ENCODE data around the gene OR56B1. TPM values are rescaled to one million over a fixed set of nuclear protein-coding genes. Genes with fewer than 3 reads are reported as not detected.
A peak's percentile ranks its signal among the peaks of the same experiment; 100 is the strongest.

The OR56B1 gene
- total RNA-seq, 2 donors from 2014 or later = not detected

DNA sequence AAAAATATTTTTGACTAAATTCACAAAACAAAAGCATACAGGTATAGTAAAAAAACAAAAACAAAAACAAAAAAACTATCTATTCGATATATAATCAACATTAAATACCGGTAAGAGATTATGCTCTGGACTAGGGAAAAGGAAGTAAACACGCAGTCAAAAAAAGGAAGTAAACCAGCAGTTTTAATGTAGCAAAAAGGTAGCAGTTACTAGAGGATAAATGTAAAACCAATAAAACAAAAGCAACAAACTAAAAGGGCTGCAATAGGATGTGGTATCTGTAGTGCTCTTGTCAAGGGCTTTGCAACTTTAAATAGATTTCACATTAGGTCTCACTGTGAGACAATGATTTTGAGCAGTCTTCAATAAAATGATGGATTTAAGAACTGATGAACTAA is 44.3 kb upstream of the OR56B1 start:
- Histone ChIP-seq H3K36me3 (no peaks in the 10 kb centered on the region), H3K27ac (peak overlapping the region; percentile 77), H3K27me3 (no peaks in the 10 kb centered on the region), H3K9ac (ENCODE audit: low read depth in 2 of 2, low read length in 2 of 2) (no peak overlapping the region), H3K4me1 (no peaks in the 10 kb centered on the region), H3K9me3 (no peaks in the 10 kb centered on the region), H3K4me3 (no peak overlapping the region)
- DNase-seq = no peak
- intact Hi-C loops (cut with DNase I) = no loop called here
- TF ChIP-seq, protein P1, sequence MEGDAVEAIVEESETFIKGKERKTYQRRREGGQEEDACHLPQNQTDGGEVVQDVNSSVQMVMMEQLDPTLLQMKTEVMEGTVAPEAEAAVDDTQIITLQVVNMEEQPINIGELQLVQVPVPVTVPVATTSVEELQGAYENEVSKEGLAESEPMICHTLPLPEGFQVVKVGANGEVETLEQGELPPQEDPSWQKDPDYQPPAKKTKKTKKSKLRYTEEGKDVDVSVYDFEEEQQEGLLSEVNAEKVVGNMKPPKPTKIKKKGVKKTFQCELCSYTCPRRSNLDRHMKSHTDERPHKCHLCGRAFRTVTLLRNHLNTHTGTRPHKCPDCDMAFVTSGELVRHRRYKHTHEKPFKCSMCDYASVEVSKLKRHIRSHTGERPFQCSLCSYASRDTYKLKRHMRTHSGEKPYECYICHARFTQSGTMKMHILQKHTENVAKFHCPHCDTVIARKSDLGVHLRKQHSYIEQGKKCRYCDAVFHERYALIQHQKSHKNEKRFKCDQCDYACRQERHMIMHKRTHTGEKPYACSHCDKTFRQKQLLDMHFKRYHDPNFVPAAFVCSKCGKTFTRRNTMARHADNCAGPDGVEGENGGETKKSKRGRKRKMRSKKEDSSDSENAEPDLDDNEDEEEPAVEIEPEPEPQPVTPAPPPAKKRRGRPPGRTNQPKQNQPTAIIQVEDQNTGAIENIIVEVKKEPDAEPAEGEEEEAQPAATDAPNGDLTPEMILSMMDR (IDR thresholded peaks at IDR 0.05) = no peak

DNA sequence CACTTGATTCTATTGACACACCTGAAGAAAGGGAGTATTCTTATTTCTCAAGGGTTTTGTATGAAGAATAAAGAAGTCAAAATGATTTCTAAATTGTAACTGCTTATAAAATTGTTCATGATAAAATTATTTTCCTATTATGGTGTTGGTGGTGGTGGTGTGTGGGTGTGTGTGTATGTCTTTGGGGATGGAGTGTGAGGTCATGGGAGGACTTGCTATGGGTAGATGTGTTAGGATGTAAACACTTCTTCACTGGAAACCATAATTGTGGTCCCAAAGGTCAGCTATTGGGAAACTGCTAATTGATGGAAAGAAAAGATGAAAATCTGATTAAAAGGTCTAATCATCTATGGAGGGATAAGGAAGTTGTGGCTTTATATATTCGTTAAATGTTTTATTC is 41.6 kb upstream of the OR56B1 start:
- TF ChIP-seq, protein P1 (IDR thresholded peaks at IDR 0.05) = no peak
- no peaks in the 10 kb centered on the region for H3K4me1 ChIP-seq
- no peak overlapping the region for H3K9ac ChIP-seq (ENCODE audit: low read depth in 2 of 2, low read length in 2 of 2)
- H3K27me3 ChIP-seq = no peaks in the 10 kb centered on the region
- no peak overlapping the region for H3K27ac ChIP-seq
- intact Hi-C loops (cut with DNase I) = no loop called here
- H3K36me3 ChIP-seq = no peaks in the 10 kb centered on the region
- no peak for DNase-seq
- H3K4me3 ChIP-seq = no peak overlapping the region
- no peaks in the 10 kb centered on the region for H3K9me3 ChIP-seq

DNA sequence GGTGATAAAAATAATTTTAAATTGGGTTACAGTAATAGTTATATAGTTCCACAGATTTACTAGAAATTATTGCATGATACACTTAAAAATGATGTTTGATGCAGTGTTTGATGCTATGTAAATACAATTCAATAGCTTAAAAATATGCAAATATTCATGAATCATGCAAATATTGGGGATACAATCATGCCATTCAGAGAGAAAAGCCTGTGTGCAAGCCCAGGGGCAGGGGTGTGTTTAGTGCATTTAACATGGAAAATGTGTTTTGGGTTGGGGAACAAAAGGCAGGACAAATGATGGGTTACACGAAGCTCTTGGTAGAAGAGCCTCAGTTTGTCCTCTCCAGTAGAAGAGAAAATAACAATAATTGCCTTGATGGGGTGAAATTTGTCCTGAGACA is 40.7 kb upstream of the OR56B1 start:
- Histone ChIP-seq H3K27me3 (no peaks in the 10 kb centered on the region), H3K9me3 (no peaks in the 10 kb centered on the region), H3K36me3 (no peaks in the 10 kb centered on the region), H3K4me1 (no peaks in the 10 kb centered on the region), H3K4me3 (no peak overlapping the region), H3K27ac (no peak overlapping the region), H3K9ac (ENCODE audit: low read depth in 2 of 2, low read length in 2 of 2) (no peak overlapping the region)
- TF ChIP-seq, protein P1 (IDR thresholded peaks at IDR 0.05) = no peak
- intact Hi-C loops (cut with DNase I) = no loop called here
- DNase-seq = no peak

DNA sequence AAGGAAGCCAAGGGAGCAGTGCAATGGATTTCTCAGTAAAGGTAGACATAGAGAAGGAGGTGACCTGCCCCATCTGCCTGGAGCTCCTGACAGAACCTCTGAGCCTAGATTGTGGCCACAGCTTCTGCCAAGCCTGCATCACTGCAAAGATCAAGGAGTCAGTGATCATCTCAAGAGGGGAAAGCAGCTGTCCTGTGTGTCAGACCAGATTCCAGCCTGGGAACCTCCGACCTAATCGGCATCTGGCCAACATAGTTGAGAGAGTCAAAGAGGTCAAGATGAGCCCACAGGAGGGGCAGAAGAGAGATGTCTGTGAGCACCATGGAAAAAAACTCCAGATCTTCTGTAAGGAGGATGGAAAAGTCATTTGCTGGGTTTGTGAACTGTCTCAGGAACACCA is 40.0 kb upstream of the OR56B1 start:
- intact Hi-C loops (cut with DNase I) = no loop called here
- TF ChIP-seq, protein P1 (IDR thresholded peaks at IDR 0.05) = no peak
- Histone ChIP-seq H3K4me3 (no peak overlapping the region), H3K4me1 (no peaks in the 10 kb centered on the region), H3K27ac (no peak overlapping the region), H3K36me3 (no peaks in the 10 kb centered on the region), H3K9ac (ENCODE audit: low read depth in 2 of 2, low read length in 2 of 2) (no peak overlapping the region), H3K27me3 (no peaks in the 10 kb centered on the region), H3K9me3 (no peaks in the 10 kb centered on the region)
- no peak for DNase-seq

DNA sequence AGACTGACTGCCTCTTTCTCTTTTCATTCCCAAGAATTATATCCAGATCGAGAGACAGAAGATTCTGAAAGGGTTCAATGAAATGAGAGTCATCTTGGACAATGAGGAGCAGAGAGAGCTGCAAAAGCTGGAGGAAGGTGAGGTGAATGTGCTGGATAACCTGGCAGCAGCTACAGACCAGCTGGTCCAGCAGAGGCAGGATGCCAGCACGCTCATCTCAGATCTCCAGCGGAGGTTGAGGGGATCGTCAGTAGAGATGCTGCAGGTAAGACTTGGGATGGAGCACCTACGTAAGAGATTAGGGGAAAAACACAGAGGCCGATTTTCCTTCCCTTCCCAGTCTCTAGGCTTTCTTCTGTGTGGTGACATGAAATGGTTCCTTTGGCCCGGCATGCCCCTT is 38.0 kb upstream of the OR56B1 start:
- no peaks in the 10 kb centered on the region for H3K27me3 ChIP-seq
- H3K27ac ChIP-seq = no peak overlapping the region
- intact Hi-C loops (cut with DNase I) = no loop called here
- no peaks in the 10 kb centered on the region for H3K36me3 ChIP-seq
- DNase-seq = no peak
- no peaks in the 10 kb centered on the region for H3K4me1 ChIP-seq
- H3K9me3 ChIP-seq = no peaks in the 10 kb centered on the region
- TF ChIP-seq, protein P1 (IDR thresholded peaks at IDR 0.05) = no peak
- no peak overlapping the region for H3K9ac ChIP-seq (ENCODE audit: low read depth in 2 of 2, low read length in 2 of 2)
- H3K4me3 ChIP-seq = no peak overlapping the region
